MCF 10A (cell line): ENCODE measurements around the gene CCR5AS.

ENCODE experiments used
- BruUV-seq: library from RNA; stranded (reverse); fragments of 400-500 nt; replicated peaks from 2 replicates; lab custom pipeline; 2021; lab: Mats Ljungman, UMichigan
- CTCF ChIA-PET: fragments of 300-600 bp; sonication (Branson Sonifier 250); formaldehyde crosslinking; extraction: SDS; loops from one replicate; lab custom pipeline; 2021; ENCODE audit warnings: antibody characterized with exemption, inconsistent platforms; lab: Yijun Ruan, JAX
- POLR2A ChIA-PET: fragments of 300-600, 350-650 bp; sonication (Branson Sonifier 250); formaldehyde crosslinking; extraction: SDS; loops from one replicate; lab custom pipeline; 2020; ENCODE audit warnings: antibody characterized with exemption, inconsistent platforms; lab: Yijun Ruan, JAX
- DNase-seq: peaks from one replicate; pipeline ENCODE4 v3.0.0-alpha.2; 2018; ENCODE audit not compliant: unreplicated experiment
- H3K27ac Mint-ChIP-seq: one replicate; pipeline ENCODE4 v1.8.0; 2022; ENCODE audit warnings: mild to moderate bottlenecking, low read depth, mixed read lengths; ENCODE audit not compliant: unreplicated experiment
- H3K27me3 Mint-ChIP-seq: one replicate; pipeline ENCODE4 v1.8.0; 2022; ENCODE audit warnings: mixed read lengths; ENCODE audit not compliant: insufficient read depth, unreplicated experiment
- H3K36me3 Mint-ChIP-seq: one replicate; pipeline ENCODE4 v1.8.0; 2022; ENCODE audit warnings: mild to moderate bottlenecking, moderate library complexity, mixed read lengths; ENCODE audit not compliant: insufficient read depth, unreplicated experiment
- H3K4me1 Mint-ChIP-seq: one replicate; pipeline ENCODE4 v1.8.0; 2022; ENCODE audit warnings: mixed read lengths; ENCODE audit not compliant: insufficient read depth, unreplicated experiment
- H3K4me3 Mint-ChIP-seq: one replicate; pipeline ENCODE4 v1.8.0; 2022; ENCODE audit warnings: mild to moderate bottlenecking, moderate library complexity, mixed read lengths; ENCODE audit not compliant: unreplicated experiment
- H3K9me3 Mint-ChIP-seq: one replicate; pipeline ENCODE4 v1.8.0; 2022; ENCODE audit warnings: mixed read lengths; ENCODE audit not compliant: unreplicated experiment
- intact Hi-C: fragments of 100-400 bp; cut with micrococcal nuclease; formaldehyde crosslinking; loops from 2 replicates; pipeline ENCODE4 v1.14.1; 2022
- TF ChIP-seq, protein P1 (sequence below): fragments of 200-600 bp; IDR thresholded peaks from one replicate; pipeline ENCODE4 v1.8.0; 2022; ENCODE audit warnings: antibody characterized with exemption, mild to moderate bottlenecking; ENCODE audit not compliant: unreplicated experiment

Gene CCR5AS

GRCh38 chr3:46417841-46418611 lies 11.2 kb upstream of the CCR5AS start:
- H3K4me3 Mint-ChIP-seq, result no peak overlapping the region
- ChIA-PET POLR2A (no interaction called here), CTCF (interaction anchor here (1.3 kb wide), 1 partner anchor 25 kb away, joined by 3 read pairs; no protein-coding TSS in a partner anchor)
- no peaks in the 10 kb centered on the region for H3K27me3 Mint-ChIP-seq
- TF ChIP-seq, protein P1, sequence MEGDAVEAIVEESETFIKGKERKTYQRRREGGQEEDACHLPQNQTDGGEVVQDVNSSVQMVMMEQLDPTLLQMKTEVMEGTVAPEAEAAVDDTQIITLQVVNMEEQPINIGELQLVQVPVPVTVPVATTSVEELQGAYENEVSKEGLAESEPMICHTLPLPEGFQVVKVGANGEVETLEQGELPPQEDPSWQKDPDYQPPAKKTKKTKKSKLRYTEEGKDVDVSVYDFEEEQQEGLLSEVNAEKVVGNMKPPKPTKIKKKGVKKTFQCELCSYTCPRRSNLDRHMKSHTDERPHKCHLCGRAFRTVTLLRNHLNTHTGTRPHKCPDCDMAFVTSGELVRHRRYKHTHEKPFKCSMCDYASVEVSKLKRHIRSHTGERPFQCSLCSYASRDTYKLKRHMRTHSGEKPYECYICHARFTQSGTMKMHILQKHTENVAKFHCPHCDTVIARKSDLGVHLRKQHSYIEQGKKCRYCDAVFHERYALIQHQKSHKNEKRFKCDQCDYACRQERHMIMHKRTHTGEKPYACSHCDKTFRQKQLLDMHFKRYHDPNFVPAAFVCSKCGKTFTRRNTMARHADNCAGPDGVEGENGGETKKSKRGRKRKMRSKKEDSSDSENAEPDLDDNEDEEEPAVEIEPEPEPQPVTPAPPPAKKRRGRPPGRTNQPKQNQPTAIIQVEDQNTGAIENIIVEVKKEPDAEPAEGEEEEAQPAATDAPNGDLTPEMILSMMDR, result no peak
- DNase-seq, result no peak
- no peaks in the 10 kb centered on the region for H3K36me3 Mint-ChIP-seq
- intact Hi-C loops, result no loop called here
- no peaks in the 10 kb centered on the region for H3K9me3 Mint-ChIP-seq
- H3K4me1 Mint-ChIP-seq, result peaks cover 8% of the 10 kb centered on the region
- no TSS peak for BruUV-seq
- H3K27ac Mint-ChIP-seq, result no peak overlapping the region

DNA sequence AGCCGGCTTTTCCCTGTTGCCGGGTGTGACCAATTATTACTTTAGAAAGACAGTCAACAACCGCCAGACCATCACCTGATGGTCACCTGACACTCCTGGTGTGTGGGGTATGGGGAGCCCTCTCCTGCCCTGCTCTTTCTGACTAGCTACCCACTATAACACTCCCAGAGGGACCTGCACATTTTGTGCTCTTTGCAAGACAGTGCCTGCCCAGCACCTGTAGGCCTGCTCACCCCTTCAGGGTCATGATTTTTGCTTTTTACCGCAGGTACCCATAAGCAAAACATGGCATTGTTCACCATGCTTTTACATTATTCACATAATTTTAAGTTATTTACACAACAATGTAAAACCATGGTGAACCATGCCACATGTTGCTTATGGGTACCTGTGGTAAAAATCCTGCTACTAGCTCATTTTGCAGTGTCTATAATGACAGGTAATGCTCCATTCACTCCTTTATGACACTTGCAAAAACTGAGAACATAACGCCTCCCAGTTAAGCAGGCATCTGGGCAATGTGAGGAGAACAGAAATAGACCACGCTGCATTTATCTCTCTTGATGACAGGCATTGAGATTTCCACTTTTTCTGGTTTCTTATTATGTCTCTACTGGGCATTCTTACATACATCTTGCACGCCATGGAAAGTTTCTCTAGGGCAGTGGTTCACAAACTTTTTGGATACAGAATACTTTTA lies 10.1 kb upstream of the CCR5AS start:
- intact Hi-C loops, result no loop called here
- no peak for DNase-seq
- TF ChIP-seq, protein P1, result no peak
- H3K27ac Mint-ChIP-seq, result no peak overlapping the region
- no peaks in the 10 kb centered on the region for H3K9me3 Mint-ChIP-seq
- no peak overlapping the region for H3K4me3 Mint-ChIP-seq
- no TSS peak for BruUV-seq
- H3K36me3 Mint-ChIP-seq, result no peaks in the 10 kb centered on the region
- ChIA-PET CTCF (interaction anchor here (1.3 kb wide), 1 partner anchor 26 kb away, joined by 3 read pairs; no protein-coding TSS in a partner anchor), POLR2A (no interaction called here)
- H3K4me1 Mint-ChIP-seq, result no peaks in the 10 kb centered on the region
- no peaks in the 10 kb centered on the region for H3K27me3 Mint-ChIP-seq

- intact Hi-C loops, result no loop called here
- Mint-ChIP-seq H3K27ac (no peak overlapping the region), H3K27me3 (no peaks in the 10 kb centered on the region), H3K4me1 (no peaks in the 10 kb centered on the region), H3K4me3 (no peak overlapping the region), H3K36me3 (no peaks in the 10 kb centered on the region), H3K9me3 (no peaks in the 10 kb centered on the region)
- POLR2A ChIA-PET, result no interaction called here
- TF ChIP-seq, protein P1, result no peak
- BruUV-seq, result no TSS peak
- DNase-seq, result no peak
- CTCF ChIA-PET, result no interaction called here
These were observed 9.4 kb upstream of the CCR5AS start for GRCh38 chr3:46416125-46416810.

DNA sequence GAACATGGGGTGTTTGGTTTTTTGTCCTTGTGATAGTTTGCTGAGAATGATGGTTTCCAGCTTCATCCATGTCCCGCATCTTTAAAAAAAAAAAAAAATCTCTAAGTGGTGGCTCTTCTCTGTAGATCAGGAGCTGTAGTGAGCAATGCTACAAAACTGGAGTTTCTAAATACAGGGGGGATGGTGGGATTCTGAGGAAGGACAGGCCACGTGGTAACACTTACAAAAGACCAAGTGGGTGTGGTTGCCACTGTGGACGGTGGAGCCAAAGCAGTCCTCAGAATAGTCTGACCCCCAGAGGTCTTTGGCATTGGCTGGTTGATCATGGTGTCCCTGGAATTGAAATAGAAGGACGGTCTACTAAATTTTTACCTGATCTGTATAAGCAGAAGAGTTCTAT lies 7.9 kb upstream of the CCR5AS start:
- no peaks in the 10 kb centered on the region for H3K4me1 Mint-ChIP-seq
- no peak overlapping the region for H3K27ac Mint-ChIP-seq
- no TSS peak for BruUV-seq
- no peaks in the 10 kb centered on the region for H3K27me3 Mint-ChIP-seq
- no peak for DNase-seq
- intact Hi-C loops, result no loop called here
- TF ChIP-seq, protein P1, result no peak
- no peak overlapping the region for H3K4me3 Mint-ChIP-seq
- POLR2A ChIA-PET, result interaction anchor here (0.6 kb wide), 1 partner anchor 15 kb away, joined by 3 read pairs; no protein-coding TSS in a partner anchor
- CTCF ChIA-PET, result no interaction called here
- H3K9me3 Mint-ChIP-seq, result no peaks in the 10 kb centered on the region
- H3K36me3 Mint-ChIP-seq, result no peaks in the 10 kb centered on the region
